SK-N-SH treated with all-trans-retinoic acid at 6 μM for 48 hours (cell line): ENCODE results near the gene HOGA1.

Source experiments
- ATAC-seq: fragments of 200-7000 bp; cut with Tn5 transposase; 3 replicates; pipeline ENCODE4 v1.9.1; 2020; ENCODE audit warnings: mild to moderate bottlenecking, moderate library complexity
- BACH2 ChIP-seq: fragments of 250-450 bp; sonication (Bioruptor Pico); IDR thresholded peaks from 2 replicates; pipeline ENCODE4 v1.9.0; 2021; ENCODE audit warnings: mild to moderate bottlenecking, borderline replicate concordance
- CSDC2 ChIP-seq: fragments of 250-450 bp; sonication (Bioruptor Pico); IDR thresholded peaks from 2 replicates; pipeline ENCODE4 v1.5.0; 2020; ENCODE audit warnings: mild to moderate bottlenecking, moderate library complexity
- CSRNP3 ChIP-seq: fragments of 250-450 bp; sonication (Bioruptor Pico); IDR thresholded peaks from 2 replicates; pipeline ENCODE4 v1.5.1; 2021; ENCODE audit warnings: mild to moderate bottlenecking, moderate library complexity
- ESRRG ChIP-seq: fragments of 250-450 bp; sonication (Bioruptor Pico); IDR thresholded peaks from 2 replicates; pipeline ENCODE4 v1.6.1; 2021; ENCODE audit warnings: mild to moderate bottlenecking
- GLIS3 ChIP-seq: fragments of 250-450 bp; sonication (Bioruptor Pico); IDR thresholded peaks from 2 replicates; pipeline ENCODE4 v1.5.0; 2020; ENCODE audit warnings: mild to moderate bottlenecking, moderate library complexity
- ISL1 ChIP-seq: fragments of 250-450 bp; sonication (Bioruptor Pico); IDR thresholded peaks from 2 replicates; pipeline ENCODE4 v2.1.2; 2022; ENCODE audit warnings: mild to moderate bottlenecking, moderate library complexity
- OSR1 ChIP-seq: fragments of 250-450 bp; sonication (Bioruptor Pico); IDR thresholded peaks from 2 replicates; pipeline ENCODE4 v1.8.0; 2022; ENCODE audit warnings: moderate library complexity, mild to moderate bottlenecking, inconsistent platforms
- PATZ1 ChIP-seq: fragments of 250-450 bp; sonication (Bioruptor Pico); IDR thresholded peaks from 2 replicates; pipeline ENCODE4 v1.8.0; 2020; ENCODE audit warnings: mild to moderate bottlenecking, moderate library complexity, borderline replicate concordance
- POU6F1 ChIP-seq: fragments of 250-450 bp; sonication (Bioruptor Pico); IDR thresholded peaks from 2 replicates; pipeline ENCODE4 v1.8.0; 2021; ENCODE audit warnings: low read depth, mild to moderate bottlenecking, moderate library complexity, borderline replicate concordance
- SNAI2 ChIP-seq: fragments of 250-450 bp; sonication (Bioruptor Pico); IDR thresholded peaks from 2 replicates; pipeline ENCODE4 v1.5.0; 2020; ENCODE audit warnings: mild to moderate bottlenecking, moderate library complexity
- TOX ChIP-seq: fragments of 250-450 bp; sonication (Bioruptor Pico); IDR thresholded peaks from 2 replicates; pipeline ENCODE4 v1.8.0; 2021; ENCODE audit warnings: mild to moderate bottlenecking, moderate library complexity, borderline replicate concordance
- TSHZ2 ChIP-seq: fragments of 250-450 bp; sonication (Bioruptor Pico); IDR thresholded peaks from 2 replicates; pipeline ENCODE4 v1.5.0; 2020; ENCODE audit warnings: mild to moderate bottlenecking, moderate library complexity
- ZC3H10 ChIP-seq: fragments of 250-450 bp; sonication (Bioruptor Pico); IDR thresholded peaks from 2 replicates; pipeline ENCODE4 v1.5.1; 2021; ENCODE audit warnings: mild to moderate bottlenecking, moderate library complexity
- ZFP3 ChIP-seq: fragments of 250-450 bp; sonication (Bioruptor Pico); IDR thresholded peaks from 2 replicates; pipeline ENCODE4 v1.5.0; 2020; ENCODE audit warnings: mild to moderate bottlenecking, moderate library complexity
- ZFP30 ChIP-seq: fragments of 450-650 bp; formaldehyde crosslinking; IDR thresholded peaks from 2 replicates; pipeline ENCODE4 v1.5.0; 2022; ENCODE audit warnings: mild to moderate bottlenecking, moderate library complexity
- ZNF565 ChIP-seq: fragments of 450-650 bp; formaldehyde crosslinking; conservative IDR thresholded peaks from 2 replicates; pipeline ENCODE4 v1.5.0; 2020; ENCODE audit warnings: low read depth, mild to moderate bottlenecking, moderate library complexity
- ZNF70 ChIP-seq: fragments of 450-650 bp; formaldehyde crosslinking; IDR thresholded peaks from 2 replicates; pipeline ENCODE4 v1.5.0; 2020; ENCODE audit warnings: mild to moderate bottlenecking, moderate library complexity
- ZNF8 ChIP-seq: fragments of 450-650 bp; formaldehyde crosslinking; IDR thresholded peaks from 2 replicates; pipeline ENCODE4 v1.5.0; 2020; ENCODE audit warnings: mild to moderate bottlenecking, moderate library complexity

The HOGA1 gene

GRCh38 chr10:97542169-97543024 is 41.8 kb upstream of the HOGA1 start:
- TF ChIP-seq GLIS3 (CRISPR knock-in tag) (no peak), CSDC2 (no peak), ZFP3 (CRISPR knock-in tag) (0 out of 2 replicates have a peak, but pooled peaks have one; percentile 43), PATZ1 (CRISPR knock-in tag) (peak; percentile 93)
- ATAC-seq = peak; percentile 79

GRCh38 chr10:97543025-97543546 is 41.1 kb upstream of the HOGA1 start:
- peak; percentile 78 for ATAC-seq
- TF ChIP-seq PATZ1 (CRISPR knock-in tag) = 0 out of 2 replicates have a peak, but pooled peaks have one; percentile 19
- TF ChIP-seq TOX (CRISPR knock-in tag) = no peak
- no peak for TF ChIP-seq ESRRG (CRISPR knock-in tag)
- TF ChIP-seq CSDC2 = no peak
- no peak for TF ChIP-seq ZNF8 (CRISPR knock-in tag)
- TF ChIP-seq ZFP3 (CRISPR knock-in tag) = peak; percentile 31; the same call in 1 of the 2 replicates

- no peak for TF ChIP-seq ZNF8 (CRISPR knock-in tag)
- TF ChIP-seq ZC3H10 (CRISPR knock-in tag) = no peak
- no peak for TF ChIP-seq ESRRG (CRISPR knock-in tag)
- no peak for ATAC-seq
Measured at GRCh38 chr10:97546456-97547270, 37.5 kb upstream of the HOGA1 start.

- ATAC-seq = no peak
- no peak for TF ChIP-seq ZNF8 (CRISPR knock-in tag)
Measured at GRCh38 chr10:97547271-97547600, 37.0 kb upstream of the HOGA1 start.

GRCh38 chr10:97547962-97548361 is 36.2 kb upstream of the HOGA1 start:
- TF ChIP-seq ZNF8 (CRISPR knock-in tag) = no peak
- no peak for TF ChIP-seq CSDC2
- no peak for TF ChIP-seq ZFP30
- TF ChIP-seq PATZ1 (CRISPR knock-in tag) = no peak
- no peak for TF ChIP-seq ZNF70 (CRISPR knock-in tag)
- TF ChIP-seq ISL1 = no peak
- no peak for TF ChIP-seq CSRNP3
- no peak for TF ChIP-seq TOX (CRISPR knock-in tag)
- no peak for TF ChIP-seq ZFP3 (CRISPR knock-in tag)
- no peak for TF ChIP-seq POU6F1 (CRISPR knock-in tag)
- TF ChIP-seq SNAI2 = no peak
- TF ChIP-seq TSHZ2 = no peak
- TF ChIP-seq OSR1 (CRISPR knock-in tag) = no peak
- no peak for TF ChIP-seq ZNF565 (CRISPR knock-in tag)
- no peak for TF ChIP-seq BACH2 (CRISPR knock-in tag)
- no peak for ATAC-seq
